Sigmoid colon (tissue), 7 donors: ENCODE results near the gene CD8A. TPM values are rescaled to one million over a fixed set of nuclear protein-coding genes. Genes with fewer than 3 reads are reported as not detected.
A peak's percentile ranks its signal among the peaks of the same experiment; 100 is the strongest.

Source experiments
- DNase-seq: peaks from one replicate; pipeline ENCODE4 v3.0.0-alpha.2; 2019
- H3K27ac ChIP-seq, 4 donors: fragments of 200-600 bp; sonication (generic); one replicate each; pipeline ENCODE4 v1.5.1; 2016 to 2019; ENCODE audit warnings: mild to moderate bottlenecking in 1 of 4
- H3K27me3 ChIP-seq, 3 donors: fragments of 200-600 bp; sonication (generic); one replicate each; pipeline ENCODE4 v1.5.1; 2019; ENCODE audit warnings: mild to moderate bottlenecking in 1 of 3
- H3K36me3 ChIP-seq, 4 donors: fragments of 200-600 bp; sonication (generic); one replicate each; pipeline ENCODE4 v1.5.1; 2016 to 2019
- H3K4me1 ChIP-seq, 4 donors: fragments of 200-600 bp; sonication (generic); one replicate each; pipeline ENCODE4 v1.5.1; 2017 to 2019
- H3K4me3 ChIP-seq, 4 donors: fragments of 200-600 bp; sonication (generic); one replicate each; pipeline ENCODE4 v1.5.1; 2017 to 2019; ENCODE audit warnings: mild to moderate bottlenecking in 2 of 4, moderate library complexity in 1 of 4
- H3K9me3 ChIP-seq, 4 donors: fragments of 200-600 bp in 3 of 4; sonication (generic) in 3 of 4; one replicate each; pipeline versions ENCODE4 v1.5.1 to v1.6.1; 2013 to 2019
- EP300 ChIP-seq, 4 donors: sonication (generic); formaldehyde crosslinking; IDR thresholded peaks; one replicate each; pipeline ENCODE4 v1.6.1; 2017; ENCODE audit warnings: antibody characterized with exemption in 4 of 4
- POLR2A ChIP-seq, 2 donors: fragments of 450-650 bp; IDR thresholded peaks; one replicate each; pipeline ENCODE4 v1.6.1; 2016; ENCODE audit warnings: antibody characterized with exemption in 2 of 2, mild to moderate bottlenecking in 2 of 2, moderate library complexity in 2 of 2
- POLR2AphosphoS5 ChIP-seq, 4 donors: sonication (generic); formaldehyde crosslinking; IDR thresholded peaks; one replicate each; pipeline ENCODE4 v1.6.1; 2017; ENCODE audit warnings: antibody characterized with exemption in 4 of 4
- WGBS, 2 donors: extraction: QIAGEN DNeasy Blood & Tissue Kit; methylation state at CpG; one replicate each; pipeline ENCODE4 v1.1.7; 2013; 5-methylcytosine and 5-hydroxymethylcytosine counted together
- intact Hi-C: fragments of 100-400 bp; cut with DNase I; formaldehyde crosslinking; loops from one replicate; pipeline ENCODE4 v1.15.1; 2023
- polyA plus RNA-seq, 3 donors: library from polyadenylated mRNA; stranded (reverse); fragments of 200-250 nt; gene quantifications; one replicate each; pipeline ENCODE4 v1.2.3, GENCODE V29; 2013
- total RNA-seq, 4 donors: library from RNA; depleted of rRNA; stranded (reverse); fragments of >200 nt; gene quantifications; one replicate each; pipeline ENCODE4 v1.1.0, GENCODE V29; 2016
- TF ChIP-seq, protein P1 (sequence below), 4 experiments: fragments of 450-650 bp in 3 of 4; fragments of 200-600 bp in 1 of 4; IDR thresholded peaks; one replicate each; pipeline ENCODE4 v1.5.1; 2016 to 2019; ENCODE audit warnings: antibody characterized with exemption in 4 of 4, mild to moderate bottlenecking in 3 of 4, moderate library complexity in 2 of 4
- donor health status: healthy with polysubstance abuse.
- donor health status: Bipolar disorder and iron deficiency.
- donor health status: healthy.

CD8A gene
- total and polyA plus RNA-seq, 7 donors, result 0.36 to 15.5 (median 0.84) TPM; not detected in 1

- intact Hi-C loops, result no loop called here
- no peaks in the 10 kb centered on the region for H3K9me3 ChIP-seq
- H3K4me1 ChIP-seq, result peaks cover 0 to 28% (median 20%) of the 10 kb centered on the region in 4 donors
- H3K36me3 ChIP-seq, result no peaks in the 10 kb centered on the region
- no peak for TF ChIP-seq POLR2AphosphoS5 (IDR thresholded peaks at IDR 0.05)
- TF ChIP-seq, protein P1, sequence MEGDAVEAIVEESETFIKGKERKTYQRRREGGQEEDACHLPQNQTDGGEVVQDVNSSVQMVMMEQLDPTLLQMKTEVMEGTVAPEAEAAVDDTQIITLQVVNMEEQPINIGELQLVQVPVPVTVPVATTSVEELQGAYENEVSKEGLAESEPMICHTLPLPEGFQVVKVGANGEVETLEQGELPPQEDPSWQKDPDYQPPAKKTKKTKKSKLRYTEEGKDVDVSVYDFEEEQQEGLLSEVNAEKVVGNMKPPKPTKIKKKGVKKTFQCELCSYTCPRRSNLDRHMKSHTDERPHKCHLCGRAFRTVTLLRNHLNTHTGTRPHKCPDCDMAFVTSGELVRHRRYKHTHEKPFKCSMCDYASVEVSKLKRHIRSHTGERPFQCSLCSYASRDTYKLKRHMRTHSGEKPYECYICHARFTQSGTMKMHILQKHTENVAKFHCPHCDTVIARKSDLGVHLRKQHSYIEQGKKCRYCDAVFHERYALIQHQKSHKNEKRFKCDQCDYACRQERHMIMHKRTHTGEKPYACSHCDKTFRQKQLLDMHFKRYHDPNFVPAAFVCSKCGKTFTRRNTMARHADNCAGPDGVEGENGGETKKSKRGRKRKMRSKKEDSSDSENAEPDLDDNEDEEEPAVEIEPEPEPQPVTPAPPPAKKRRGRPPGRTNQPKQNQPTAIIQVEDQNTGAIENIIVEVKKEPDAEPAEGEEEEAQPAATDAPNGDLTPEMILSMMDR (IDR thresholded peaks at IDR 0.05), result no peak
- no peak for TF ChIP-seq EP300 (IDR thresholded peaks at IDR 0.05)
- TF ChIP-seq POLR2A (IDR thresholded peaks at IDR 0.05), result no peak
- no peak overlapping the region for H3K4me3 ChIP-seq
- peaks cover 17 to 67% (median 34%) of the 10 kb centered on the region in 3 donors for H3K27me3 ChIP-seq
- 17 to 45% methylated on average over 43 of the region's 43 CpGs for WGBS, 2 donors
- H3K27ac ChIP-seq, result no peak overlapping the region
- no peak for DNase-seq
Measured at GRCh38 chr2:86809481-86810121, 18.9 kb upstream of the CD8A start.

DNA sequence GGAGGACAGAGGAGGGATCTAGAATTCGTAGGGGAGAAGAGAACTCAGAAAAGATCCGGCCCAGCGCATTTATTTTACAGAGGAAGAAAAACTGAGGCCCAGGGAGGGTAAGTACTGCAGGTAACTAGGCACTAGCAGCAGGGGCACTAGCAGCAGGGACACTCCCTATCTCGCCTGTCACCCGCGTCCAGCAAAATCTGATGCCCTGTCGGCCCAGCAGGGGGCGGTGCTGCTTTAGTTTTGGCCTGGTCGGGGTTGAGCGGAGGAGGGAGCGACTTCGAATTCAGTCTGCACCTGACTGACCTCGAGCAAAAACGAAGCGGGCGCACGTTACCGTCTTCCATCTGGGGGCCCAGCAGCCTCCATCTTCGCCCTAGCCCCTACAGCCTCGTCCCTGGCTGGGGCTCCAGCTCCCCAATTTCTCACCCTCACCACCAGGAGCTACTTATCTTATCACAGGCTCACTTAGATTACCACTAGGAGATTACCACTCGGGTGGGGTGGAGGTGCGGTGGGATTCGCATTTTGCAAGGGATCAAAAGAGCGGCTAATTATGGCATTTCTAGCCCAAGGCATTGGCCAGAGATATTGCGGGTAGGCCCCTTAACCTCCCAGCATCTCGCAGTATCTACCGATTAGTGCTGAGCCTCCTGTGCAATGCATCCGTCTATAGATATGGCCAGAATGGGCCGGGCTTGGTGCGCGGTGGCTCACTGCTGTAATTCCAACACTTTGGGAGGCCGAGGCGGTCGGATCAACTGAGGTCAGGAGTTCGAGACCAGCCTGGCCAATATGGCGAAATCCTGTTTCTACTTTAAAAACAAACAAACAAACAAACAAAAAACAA lies 17.8 kb upstream of the CD8A start:
- 7 to 12% methylated on average over 36 of the region's 36 CpGs for WGBS, 2 donors
- Histone ChIP-seq H3K27me3 (peaks cover 13 to 57% (median 30%) of the 10 kb centered on the region in 3 donors), H3K4me1 (peaks cover 0 to 28% (median 20%) of the 10 kb centered on the region in 4 donors), H3K27ac (no peak overlapping the region), H3K36me3 (no peaks in the 10 kb centered on the region), H3K9me3 (no peaks in the 10 kb centered on the region), H3K4me3 (peak overlapping the region; percentile 2 to 44 (median 32))
- DNase-seq, result peak; percentile 91
- intact Hi-C loops, result no loop called here
- TF ChIP-seq, protein P1 (IDR thresholded peaks at IDR 0.05), result peak; percentile 85 to 88 (median 86)
- no peak for TF ChIP-seq EP300 (IDR thresholded peaks at IDR 0.05)
- TF ChIP-seq POLR2AphosphoS5 (IDR thresholded peaks at IDR 0.05), result peak in 1 of 4 donors; percentile 16

- no peaks in the 10 kb centered on the region for H3K9me3 ChIP-seq
- peaks cover 0 to 28% (median 20%) of the 10 kb centered on the region in 4 donors for H3K4me1 ChIP-seq
- DNase-seq, result no peak
- WGBS, 2 donors, result 1% methylated on average over 51 of the region's 51 CpGs
- H3K4me3 ChIP-seq, result peak overlapping the region; percentile 2 to 44 (median 32)
- TF ChIP-seq, protein P1 (IDR thresholded peaks at IDR 0.05), result no peak
- no peak for TF ChIP-seq POLR2AphosphoS5 (IDR thresholded peaks at IDR 0.05)
- no peak for TF ChIP-seq POLR2A (IDR thresholded peaks at IDR 0.05)
- TF ChIP-seq EP300 (IDR thresholded peaks at IDR 0.05), result no peak
- H3K27ac ChIP-seq, result no peak overlapping the region
- H3K36me3 ChIP-seq, result no peaks in the 10 kb centered on the region
- intact Hi-C loops, result no loop called here
- peaks cover 11 to 50% (median 30%) of the 10 kb centered on the region in 3 donors for H3K27me3 ChIP-seq
Measured at GRCh38 chr2:86807468-86808275, 17.0 kb upstream of the CD8A start.

DNA sequence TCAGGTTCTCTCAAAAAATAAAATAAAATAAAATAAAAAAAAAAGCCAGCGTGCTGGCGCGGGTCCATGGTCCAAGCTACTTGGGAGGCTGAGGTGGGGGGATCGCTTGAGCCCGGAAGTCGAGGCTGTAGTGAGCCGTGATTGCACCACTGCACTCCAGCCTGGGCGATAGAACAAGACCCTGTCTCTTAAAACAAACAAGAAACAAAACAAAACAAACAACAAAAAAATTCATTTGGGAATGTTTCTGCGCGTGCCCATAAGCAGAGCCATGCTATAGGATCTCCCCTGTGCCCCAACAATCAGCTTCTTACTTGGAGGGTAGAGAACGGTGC lies 16.4 kb upstream of the CD8A start:
- no peak for DNase-seq
- TF ChIP-seq POLR2A (IDR thresholded peaks at IDR 0.05) (no peak), EP300 (IDR thresholded peaks at IDR 0.05) (no peak), POLR2AphosphoS5 (IDR thresholded peaks at IDR 0.05) (no peak)
- TF ChIP-seq, protein P1 (IDR thresholded peaks at IDR 0.05), result no peak
- no peaks in the 10 kb centered on the region for H3K9me3 ChIP-seq
- peaks cover 11 to 44% (median 28%) of the 10 kb centered on the region in 3 donors for H3K27me3 ChIP-seq
- no peaks in the 10 kb centered on the region for H3K36me3 ChIP-seq
- H3K4me3 ChIP-seq, result peak overlapping the region in 2 of 4 donors; percentile 43 to 44
- H3K27ac ChIP-seq, result no peak overlapping the region
- 19 to 37% methylated on average over 11 of the region's 11 CpGs for WGBS, 2 donors
- H3K4me1 ChIP-seq, result peaks cover 0 to 28% (median 20%) of the 10 kb centered on the region in 4 donors
- intact Hi-C loops, result no loop called here
